HL-60 (cell line): ENCODE data around the gene TUT1.

Experiments used
- CTCF ChIP-seq: IDR thresholded peaks from one replicate; pipeline ENCODE4 v1.5.1; 2011; ENCODE audit warnings: low read length, control low read depth, inconsistent platforms; ENCODE audit not compliant: insufficient read depth
- POLR2AphosphoS5 ChIP-seq: IDR thresholded peaks from 2 replicates; pipeline ENCODE4 v1.6.1; 2012; ENCODE audit warnings: low read depth
- REST ChIP-seq: IDR thresholded peaks from 2 replicates; pipeline ENCODE4 v1.6.1; 2012; ENCODE audit warnings: low read depth; ENCODE audit not compliant: insufficient replicate concordance

DNA sequence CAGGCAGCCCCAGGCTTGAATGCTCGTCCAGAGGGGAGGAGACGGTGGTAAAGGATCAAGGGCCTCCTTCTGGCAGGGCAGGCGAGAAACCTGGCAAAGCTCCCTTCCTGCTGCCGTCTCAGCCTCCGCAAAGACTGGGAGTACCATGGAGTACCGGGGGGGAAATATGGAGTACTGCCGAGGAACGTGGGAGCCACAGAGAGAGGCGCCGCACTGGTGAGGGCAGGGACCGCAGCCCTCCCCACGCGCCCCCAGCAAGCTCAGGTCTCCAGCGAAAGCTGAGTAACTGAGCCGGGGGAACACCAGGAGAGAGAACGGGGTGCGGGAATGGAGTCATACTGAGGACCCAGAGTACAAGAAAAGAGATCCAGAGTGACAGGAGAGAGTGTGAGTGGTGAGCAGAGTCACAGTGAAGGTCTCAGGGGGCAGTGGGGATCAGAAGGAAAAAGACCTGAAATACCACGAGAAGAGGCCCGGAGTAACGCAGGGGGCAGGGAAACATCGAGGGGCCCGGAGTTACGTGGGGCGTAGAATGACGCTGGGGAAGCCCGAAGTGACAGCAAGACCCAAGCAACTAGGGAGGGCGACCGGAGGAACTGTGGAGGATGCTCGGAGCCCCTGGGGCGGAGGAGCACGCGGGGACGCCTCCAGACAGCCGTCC, 20.5 kb upstream of the TUT1 start:
- TF ChIP-seq CTCF (no peak), POLR2AphosphoS5 (no peak), REST (no peak)
